ENCODE measurements around the gene KDM4B. TPM values are rescaled to one million over a fixed set of nuclear protein-coding genes. Genes with fewer than 3 reads are reported as not detected.

The KDM4B gene
- total and polyA plus RNA-seq, 9 of the 15 experiments (the other 6 are each of a cell fraction or from before 2014, with no cell fraction given) = 0.21 to 29.9 (median 7.3) TPM

DNA sequence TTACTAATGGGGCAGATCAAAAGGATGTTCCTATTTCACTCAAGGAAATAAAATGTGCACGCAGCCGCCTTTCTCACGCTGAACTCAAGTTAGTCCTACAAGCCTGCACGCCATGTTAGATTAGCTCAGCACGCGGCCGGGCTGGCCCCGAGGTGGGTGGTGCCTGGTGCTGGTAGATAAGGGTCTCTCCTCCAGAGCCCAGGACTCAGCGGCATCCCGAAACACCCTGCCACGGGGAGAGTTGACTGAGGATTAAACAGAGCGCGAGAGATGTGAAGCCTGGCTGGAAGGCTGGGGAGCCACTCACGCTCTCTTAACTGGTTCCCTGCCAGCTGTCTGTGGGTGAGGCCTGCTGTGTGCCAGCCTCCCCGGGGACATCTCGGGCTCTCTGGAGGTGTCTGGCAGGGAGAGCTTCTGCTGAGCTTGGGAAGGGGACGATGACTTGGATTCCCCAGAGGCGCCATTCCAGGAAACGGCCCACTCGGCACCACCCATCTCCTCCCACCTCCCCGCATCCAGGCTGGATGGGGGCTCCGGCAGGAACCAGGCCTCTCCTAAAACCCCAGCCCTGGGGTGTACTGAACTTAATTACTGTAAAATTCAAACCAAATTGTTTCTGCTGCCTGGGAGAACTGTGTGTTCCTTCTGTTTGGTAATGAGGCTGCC lies 122.2 kb downstream of the KDM4B start (continued):
- TF ChIP-seq, protein P1, sequence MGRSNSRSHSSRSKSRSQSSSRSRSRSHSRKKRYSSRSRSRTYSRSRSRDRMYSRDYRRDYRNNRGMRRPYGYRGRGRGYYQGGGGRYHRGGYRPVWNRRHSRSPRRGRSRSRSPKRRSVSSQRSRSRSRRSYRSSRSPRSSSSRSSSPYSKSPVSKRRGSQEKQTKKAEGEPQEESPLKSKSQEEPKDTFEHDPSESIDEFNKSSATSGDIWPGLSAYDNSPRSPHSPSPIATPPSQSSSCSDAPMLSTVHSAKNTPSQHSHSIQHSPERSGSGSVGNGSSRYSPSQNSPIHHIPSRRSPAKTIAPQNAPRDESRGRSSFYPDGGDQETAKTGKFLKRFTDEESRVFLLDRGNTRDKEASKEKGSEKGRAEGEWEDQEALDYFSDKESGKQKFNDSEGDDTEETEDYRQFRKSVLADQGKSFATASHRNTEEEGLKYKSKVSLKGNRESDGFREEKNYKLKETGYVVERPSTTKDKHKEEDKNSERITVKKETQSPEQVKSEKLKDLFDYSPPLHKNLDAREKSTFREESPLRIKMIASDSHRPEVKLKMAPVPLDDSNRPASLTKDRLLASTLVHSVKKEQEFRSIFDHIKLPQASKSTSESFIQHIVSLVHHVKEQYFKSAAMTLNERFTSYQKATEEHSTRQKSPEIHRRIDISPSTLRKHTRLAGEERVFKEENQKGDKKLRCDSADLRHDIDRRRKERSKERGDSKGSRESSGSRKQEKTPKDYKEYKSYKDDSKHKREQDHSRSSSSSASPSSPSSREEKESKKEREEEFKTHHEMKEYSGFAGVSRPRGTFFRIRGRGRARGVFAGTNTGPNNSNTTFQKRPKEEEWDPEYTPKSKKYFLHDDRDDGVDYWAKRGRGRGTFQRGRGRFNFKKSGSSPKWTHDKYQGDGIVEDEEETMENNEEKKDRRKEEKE (IDR thresholded peaks at IDR 0.05; ENCODE audit: borderline replicate concordance in 1 of 2, control insufficient read depth in 1 of 2, low read depth in 2 of 2, low read length in 1 of 2) = no peak
- TF ChIP-seq ZNF780A (CRISPR knock-in tag; IDR thresholded peaks at IDR 0.05) (no peak), ILF3 (IDR thresholded peaks at IDR 0.05; ENCODE audit: borderline replicate concordance) (no peak), ZNF263 (CRISPR knock-in tag; IDR thresholded peaks at IDR 0.05; ENCODE audit: borderline replicate concordance) (no peak; the same call in 1 of the 2 replicates), ZNF347 (CRISPR knock-in tag; IDR thresholded peaks at IDR 0.05; ENCODE audit: low read depth) (no peak), MCM2 (IDR thresholded peaks at IDR 0.05; ENCODE audit: low read depth) (no peak), ZNF764 (CRISPR knock-in tag; IDR thresholded peaks at IDR 0.05; ENCODE audit: low read depth) (no peak), CBX2 (IDR thresholded peaks at IDR 0.05; ENCODE audit: insufficient read depth, low read length, poor library complexity, severe bottlenecking) (no peak), CXXC5 (CRISPR knock-in tag; IDR thresholded peaks at IDR 0.05) (peak; percentile 93), SMARCC2 (IDR thresholded peaks at IDR 0.05; ENCODE audit: low read depth) (peak; percentile 81; the same call in 1 of the 2 replicates), MYC (IDR thresholded peaks at IDR 0.05; ENCODE audit: low read depth, low read length) (peak; percentile 99), MYC (CRISPR knock-in tag; IDR thresholded peaks at IDR 0.05; ENCODE audit: borderline replicate concordance, low read depth) (peak; percentile 91), ZNF589 (CRISPR knock-in tag; IDR thresholded peaks at IDR 0.05; ENCODE audit: low read depth) (peak; percentile 90; the same call in 1 of the 2 replicates), TCF3 (CRISPR knock-in tag; IDR thresholded peaks at IDR 0.05) (peak; percentile 93), DPF2 (IDR thresholded peaks at IDR 0.05) (peak; percentile 91), ZNF134 (CRISPR knock-in tag; conservative IDR thresholded peaks at IDR 0.05) (no peak)
- TF ChIP-seq, protein P2, sequence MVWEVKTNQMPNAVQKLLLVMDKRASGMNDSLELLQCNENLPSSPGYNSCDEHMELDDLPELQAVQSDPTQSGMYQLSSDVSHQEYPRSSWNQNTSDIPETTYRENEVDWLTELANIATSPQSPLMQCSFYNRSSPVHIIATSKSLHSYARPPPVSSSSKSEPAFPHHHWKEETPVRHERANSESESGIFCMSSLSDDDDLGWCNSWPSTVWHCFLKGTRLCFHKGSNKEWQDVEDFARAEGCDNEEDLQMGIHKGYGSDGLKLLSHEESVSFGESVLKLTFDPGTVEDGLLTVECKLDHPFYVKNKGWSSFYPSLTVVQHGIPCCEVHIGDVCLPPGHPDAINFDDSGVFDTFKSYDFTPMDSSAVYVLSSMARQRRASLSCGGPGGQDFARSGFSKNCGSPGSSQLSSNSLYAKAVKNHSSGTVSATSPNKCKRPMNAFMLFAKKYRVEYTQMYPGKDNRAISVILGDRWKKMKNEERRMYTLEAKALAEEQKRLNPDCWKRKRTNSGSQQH (CRISPR knock-in tag; IDR thresholded peaks at IDR 0.05) = no peak
- TF ChIP-seq, protein P3, sequence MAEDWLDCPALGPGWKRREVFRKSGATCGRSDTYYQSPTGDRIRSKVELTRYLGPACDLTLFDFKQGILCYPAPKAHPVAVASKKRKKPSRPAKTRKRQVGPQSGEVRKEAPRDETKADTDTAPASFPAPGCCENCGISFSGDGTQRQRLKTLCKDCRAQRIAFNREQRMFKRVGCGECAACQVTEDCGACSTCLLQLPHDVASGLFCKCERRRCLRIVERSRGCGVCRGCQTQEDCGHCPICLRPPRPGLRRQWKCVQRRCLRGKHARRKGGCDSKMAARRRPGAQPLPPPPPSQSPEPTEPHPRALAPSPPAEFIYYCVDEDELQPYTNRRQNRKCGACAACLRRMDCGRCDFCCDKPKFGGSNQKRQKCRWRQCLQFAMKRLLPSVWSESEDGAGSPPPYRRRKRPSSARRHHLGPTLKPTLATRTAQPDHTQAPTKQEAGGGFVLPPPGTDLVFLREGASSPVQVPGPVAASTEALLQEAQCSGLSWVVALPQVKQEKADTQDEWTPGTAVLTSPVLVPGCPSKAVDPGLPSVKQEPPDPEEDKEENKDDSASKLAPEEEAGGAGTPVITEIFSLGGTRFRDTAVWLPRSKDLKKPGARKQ (CRISPR knock-in tag; IDR thresholded peaks at IDR 0.05) = no peak
- TF ChIP-seq, protein P4, sequence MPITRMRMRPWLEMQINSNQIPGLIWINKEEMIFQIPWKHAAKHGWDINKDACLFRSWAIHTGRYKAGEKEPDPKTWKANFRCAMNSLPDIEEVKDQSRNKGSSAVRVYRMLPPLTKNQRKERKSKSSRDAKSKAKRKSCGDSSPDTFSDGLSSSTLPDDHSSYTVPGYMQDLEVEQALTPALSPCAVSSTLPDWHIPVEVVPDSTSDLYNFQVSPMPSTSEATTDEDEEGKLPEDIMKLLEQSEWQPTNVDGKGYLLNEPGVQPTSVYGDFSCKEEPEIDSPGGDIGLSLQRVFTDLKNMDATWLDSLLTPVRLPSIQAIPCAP (CRISPR knock-in tag; IDR thresholded peaks at IDR 0.05; ENCODE audit: borderline replicate concordance) = no peak
- TF ChIP-seq, protein P5, sequence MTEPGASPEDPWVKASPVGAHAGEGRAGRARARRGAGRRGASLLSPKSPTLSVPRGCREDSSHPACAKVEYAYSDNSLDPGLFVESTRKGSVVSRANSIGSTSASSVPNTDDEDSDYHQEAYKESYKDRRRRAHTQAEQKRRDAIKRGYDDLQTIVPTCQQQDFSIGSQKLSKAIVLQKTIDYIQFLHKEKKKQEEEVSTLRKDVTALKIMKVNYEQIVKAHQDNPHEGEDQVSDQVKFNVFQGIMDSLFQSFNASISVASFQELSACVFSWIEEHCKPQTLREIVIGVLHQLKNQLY (CRISPR knock-in tag; conservative IDR thresholded peaks at IDR 0.05) = no peak
